HepG2 (cell line): ENCODE data around the gene TOR1B. TPM values are rescaled to one million over a fixed set of nuclear protein-coding genes. Genes with fewer than 3 reads are reported as not detected.

Source experiments
- ASH2L ChIP-seq: fragments of 300-600, 200-600 bp; sonication (generic); IDR thresholded peaks from 2 replicates; pipeline ENCODE4 v1.7.0; 2017; ENCODE audit warnings: low read depth, mild to moderate bottlenecking, moderate library complexity, mixed read lengths, low read length; ENCODE audit not compliant: insufficient read length
- BHLHE40 ChIP-seq: IDR thresholded peaks from 2 replicates; pipeline ENCODE4 v1.6.1; 2011; ENCODE audit warnings: low read length, improper control_type of control experiment
- HOXA3 ChIP-seq: sonication (generic); formaldehyde crosslinking; IDR thresholded peaks from 2 replicates; pipeline ENCODE4 v1.5.0; 2020; ENCODE audit warnings: missing genetic modification reagents
- MYPOP ChIP-seq: sonication (generic); formaldehyde crosslinking; IDR thresholded peaks from 2 replicates; pipeline ENCODE4 v1.8.1; 2023; ENCODE audit warnings: mild to moderate bottlenecking, moderate library complexity, missing genetic modification reagents
- NBN ChIP-seq: fragments of 450-650 bp; conservative IDR thresholded peaks from 2 replicates; pipeline ENCODE4 v1.6.1; 2017
- NFYC ChIP-seq: IDR thresholded peaks from 2 replicates; pipeline ENCODE4 v1.6.1; 2016; ENCODE audit warnings: missing genetic modification reagents, missing compliant biosample characterization
- POLR2AphosphoS5 ChIP-seq: IDR thresholded peaks from 2 replicates; pipeline ENCODE4 v1.6.1; 2012; ENCODE audit warnings: low read depth, low read length
- UBTF ChIP-seq: sonication (generic); formaldehyde crosslinking; IDR thresholded peaks from 2 replicates; pipeline ENCODE4 v1.4.0; 2020; ENCODE audit warnings: mild to moderate bottlenecking, missing genetic modification reagents
- ZBTB7B ChIP-seq: sonication (generic); formaldehyde crosslinking; IDR thresholded peaks from 2 replicates; pipeline ENCODE4 v1.4.0; 2020; ENCODE audit warnings: missing genetic modification reagents
- ZFP91 ChIP-seq: sonication (generic); formaldehyde crosslinking; IDR thresholded peaks from 2 replicates; pipeline ENCODE4 v1.9.0; 2022; ENCODE audit warnings: missing genetic modification reagents, mild to moderate bottlenecking, borderline replicate concordance
- ZKSCAN1 ChIP-seq: fragments of 150-350 bp; IDR thresholded peaks from 2 replicates; pipeline ENCODE4 v1.6.1; 2014; ENCODE audit warnings: low read length
- ZNF761 ChIP-seq: sonication (generic); formaldehyde crosslinking; conservative IDR thresholded peaks from 2 replicates; pipeline ENCODE4 v1.4.0; 2020; ENCODE audit warnings: mild to moderate bottlenecking, missing genetic modification reagents
- ZNF790 ChIP-seq: sonication (generic); formaldehyde crosslinking; IDR thresholded peaks from 2 replicates; pipeline ENCODE4 v1.8.0; 2022; ENCODE audit warnings: missing genetic modification reagents, mild to moderate bottlenecking, borderline replicate concordance
- polyA plus RNA-seq, 8 experiments: library from polyadenylated mRNA; depleted of rRNA in 3 of 8; stranded (reverse) in 7 of 8; unstranded in 1 of 8; fragments of >200 nt; fragmentation: Illumina TruSeq in 4 of 8; extraction: Trizol in 4 of 8; gene quantifications; 2 replicates each; pipeline versions ENCODE4 v1.2.1 to v1.2.3, GENCODE V29; 2011 to 2016; ENCODE audit warnings: low read depth in 4 of 8, missing spikeins in 1 of 8, mixed read lengths in 1 of 8; ENCODE audit not compliant: insufficient read depth in 1 of 8
- total RNA-seq, 5 experiments: library from RNA; depleted of rRNA; stranded (reverse); fragments of >200 nt; fragmentation: Illumina TruSeq; extraction: Trizol; gene quantifications; 2 replicates each; pipeline ENCODE4 v1.2.3, GENCODE V29; 2016; ENCODE audit warnings: low read depth in 1 of 5
- TF ChIP-seq, protein P1 (sequence below): sonication (generic); formaldehyde crosslinking; conservative IDR thresholded peaks from 2 replicates; pipeline ENCODE4 v1.4.0; 2020; ENCODE audit warnings: missing genetic modification reagents
- TF ChIP-seq, protein P2 (sequence below): sonication (generic); formaldehyde crosslinking; IDR thresholded peaks from 2 replicates; pipeline ENCODE4 v1.4.0; 2020; ENCODE audit warnings: missing genetic modification reagents, borderline replicate concordance
- TF ChIP-seq, protein P3 (sequence below): sonication (generic); formaldehyde crosslinking; IDR thresholded peaks from 2 replicates; pipeline ENCODE4 v1.4.0; 2020; ENCODE audit warnings: missing genetic modification reagents, borderline replicate concordance

The TOR1B gene
- total and polyA plus RNA-seq, 2 of the 13 experiments (the other 11 are each of a cell fraction or from before 2014, with no cell fraction given), result 18.1 to 21.3 TPM

DNA sequence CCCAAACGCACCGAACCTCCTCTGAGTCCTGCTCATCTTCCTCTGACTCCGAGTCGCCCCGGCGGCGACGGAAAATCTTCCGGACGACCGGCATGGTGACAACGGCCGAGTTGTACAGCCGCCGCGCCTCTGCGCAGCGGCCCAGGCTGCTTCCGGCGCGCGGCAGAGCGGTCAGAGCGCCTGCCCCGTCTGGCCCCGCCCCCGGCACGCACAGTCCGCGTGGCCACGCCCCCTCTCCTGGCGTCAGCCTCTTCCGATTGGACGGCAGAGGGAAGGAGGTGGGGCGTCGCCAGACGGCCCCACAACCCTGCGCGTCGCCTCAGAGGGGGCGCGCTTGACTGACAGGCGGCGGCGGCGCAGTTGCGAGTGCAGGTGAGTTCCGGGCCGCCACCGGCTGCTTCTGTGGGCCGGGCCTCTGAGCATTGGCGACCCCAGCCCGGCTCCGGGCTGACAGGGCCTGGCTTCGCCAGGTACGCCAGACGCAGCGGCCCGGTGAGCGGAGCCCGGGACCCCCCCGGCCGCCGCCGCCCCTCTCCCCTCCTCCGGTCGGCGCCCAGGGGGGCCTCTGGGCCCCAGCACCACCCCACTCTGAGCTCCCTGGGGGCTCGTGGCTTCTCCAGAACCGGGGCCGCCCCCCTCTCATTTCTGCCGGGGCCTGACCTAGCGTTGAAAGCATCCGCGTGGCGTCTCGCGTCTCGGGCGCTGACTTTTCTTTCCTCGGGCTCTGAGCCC is 32.3 kb downstream of the TOR1B start, which contains the start of the genes C9orf78 and USP20 (continued):
- TF ChIP-seq, protein P1, sequence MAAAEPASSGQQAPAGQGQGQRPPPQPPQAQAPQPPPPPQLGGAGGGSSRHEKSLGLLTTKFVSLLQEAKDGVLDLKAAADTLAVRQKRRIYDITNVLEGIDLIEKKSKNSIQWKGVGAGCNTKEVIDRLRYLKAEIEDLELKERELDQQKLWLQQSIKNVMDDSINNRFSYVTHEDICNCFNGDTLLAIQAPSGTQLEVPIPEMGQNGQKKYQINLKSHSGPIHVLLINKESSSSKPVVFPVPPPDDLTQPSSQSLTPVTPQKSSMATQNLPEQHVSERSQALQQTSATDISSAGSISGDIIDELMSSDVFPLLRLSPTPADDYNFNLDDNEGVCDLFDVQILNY (CRISPR knock-in tag), result no peak
- TF ChIP-seq ZNF761 (CRISPR knock-in tag), result peak; percentile 69
- TF ChIP-seq UBTF (CRISPR knock-in tag), result peak; percentile 71; the same call in 1 of the 2 replicates
- peak; percentile 89 for TF ChIP-seq HOXA3 (CRISPR knock-in tag)
- peak; percentile 79 for TF ChIP-seq POLR2AphosphoS5
- TF ChIP-seq ZBTB7B (CRISPR knock-in tag), result no peak
- TF ChIP-seq, protein P2, sequence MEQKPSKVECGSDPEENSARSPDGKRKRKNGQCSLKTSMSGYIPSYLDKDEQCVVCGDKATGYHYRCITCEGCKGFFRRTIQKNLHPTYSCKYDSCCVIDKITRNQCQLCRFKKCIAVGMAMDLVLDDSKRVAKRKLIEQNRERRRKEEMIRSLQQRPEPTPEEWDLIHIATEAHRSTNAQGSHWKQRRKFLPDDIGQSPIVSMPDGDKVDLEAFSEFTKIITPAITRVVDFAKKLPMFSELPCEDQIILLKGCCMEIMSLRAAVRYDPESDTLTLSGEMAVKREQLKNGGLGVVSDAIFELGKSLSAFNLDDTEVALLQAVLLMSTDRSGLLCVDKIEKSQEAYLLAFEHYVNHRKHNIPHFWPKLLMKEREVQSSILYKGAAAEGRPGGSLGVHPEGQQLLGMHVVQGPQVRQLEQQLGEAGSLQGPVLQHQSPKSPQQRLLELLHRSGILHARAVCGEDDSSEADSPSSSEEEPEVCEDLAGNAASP (CRISPR knock-in tag), result peak; percentile 20; the same call in 1 of the 2 replicates
- TF ChIP-seq MYPOP (CRISPR knock-in tag), result peak; percentile 63; the same call in 1 of the 2 replicates
- 0 out of 2 replicates have a peak, but pooled peaks have one; percentile 56 for TF ChIP-seq ZNF790 (CRISPR knock-in tag)
- TF ChIP-seq BHLHE40, result peak; percentile 86
- TF ChIP-seq ASH2L, result peak; percentile 81
- peak; percentile 47; the same call in 1 of the 2 replicates for TF ChIP-seq ZFP91 (CRISPR knock-in tag)
- peak; percentile 81 for TF ChIP-seq NFYC (CRISPR knock-in tag)
- TF ChIP-seq, protein P3, sequence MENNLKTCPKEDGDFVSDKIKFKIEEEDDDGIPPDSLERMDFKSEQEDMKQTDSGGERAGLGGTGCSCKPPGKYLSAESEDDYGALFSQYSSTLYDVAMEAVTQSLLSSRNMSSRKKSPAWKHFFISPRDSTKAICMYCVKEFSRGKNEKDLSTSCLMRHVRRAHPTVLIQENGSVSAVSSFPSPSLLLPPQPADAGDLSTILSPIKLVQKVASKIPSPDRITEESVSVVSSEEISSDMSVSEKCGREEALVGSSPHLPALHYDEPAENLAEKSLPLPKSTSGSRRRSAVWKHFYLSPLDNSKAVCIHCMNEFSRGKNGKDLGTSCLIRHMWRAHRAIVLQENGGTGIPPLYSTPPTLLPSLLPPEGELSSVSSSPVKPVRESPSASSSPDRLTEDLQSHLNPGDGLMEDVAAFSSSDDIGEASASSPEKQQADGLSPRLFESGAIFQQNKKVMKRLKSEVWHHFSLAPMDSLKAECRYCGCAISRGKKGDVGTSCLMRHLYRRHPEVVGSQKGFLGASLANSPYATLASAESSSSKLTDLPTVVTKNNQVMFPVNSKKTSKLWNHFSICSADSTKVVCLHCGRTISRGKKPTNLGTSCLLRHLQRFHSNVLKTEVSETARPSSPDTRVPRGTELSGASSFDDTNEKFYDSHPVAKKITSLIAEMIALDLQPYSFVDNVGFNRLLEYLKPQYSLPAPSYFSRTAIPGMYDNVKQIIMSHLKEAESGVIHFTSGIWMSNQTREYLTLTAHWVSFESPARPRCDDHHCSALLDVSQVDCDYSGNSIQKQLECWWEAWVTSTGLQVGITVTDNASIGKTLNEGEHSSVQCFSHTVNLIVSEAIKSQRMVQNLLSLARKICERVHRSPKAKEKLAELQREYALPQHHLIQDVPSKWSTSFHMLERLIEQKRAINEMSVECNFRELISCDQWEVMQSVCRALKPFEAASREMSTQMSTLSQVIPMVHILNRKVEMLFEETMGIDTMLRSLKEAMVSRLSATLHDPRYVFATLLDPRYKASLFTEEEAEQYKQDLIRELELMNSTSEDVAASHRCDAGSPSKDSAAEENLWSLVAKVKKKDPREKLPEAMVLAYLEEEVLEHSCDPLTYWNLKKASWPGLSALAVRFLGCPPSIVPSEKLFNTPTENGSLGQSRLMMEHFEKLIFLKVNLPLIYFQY, result peak; percentile 85; the same call in 1 of the 2 replicates
- no peak; the same call in 1 of the 2 replicates for TF ChIP-seq ZKSCAN1
- no peak for TF ChIP-seq NBN
